H9 (cell line): ENCODE measurements around the gene PLXNB1. TPM values are rescaled to one million over a fixed set of nuclear protein-coding genes. Genes with fewer than 3 reads are reported as not detected.

ENCODE experiments used
- DNase-seq: peaks from one replicate; pipeline ENCODE4 v3.0.0-alpha.2; 2017
- H2AFZ ChIP-seq: one replicate; pipeline ENCODE4 v1.6.1; 2013; ENCODE audit warnings: mild to moderate bottlenecking, low read length, control low read depth, moderate library complexity
- H2AK5ac ChIP-seq: 2 replicates; pipeline ENCODE4 v1.6.1; 2013; ENCODE audit warnings: low read length, control low read depth, mixed read lengths; ENCODE audit not compliant: insufficient read length
- H2BK120ac ChIP-seq: one replicate; pipeline ENCODE4 v1.6.1; 2013; ENCODE audit warnings: low read depth, mild to moderate bottlenecking, low read length, control low read depth, inconsistent platforms; ENCODE audit not compliant: poor library complexity, severe bottlenecking
- H2BK12ac ChIP-seq: 2 replicates; pipeline ENCODE4 v1.6.1; 2013; ENCODE audit warnings: low read length, control low read depth, mixed read lengths, low read depth; ENCODE audit not compliant: insufficient read length
- H2BK15ac ChIP-seq: 2 replicates; pipeline ENCODE4 v1.6.1; 2013; ENCODE audit warnings: low read depth, low read length, control low read depth
- H2BK20ac ChIP-seq: one replicate; pipeline ENCODE4 v1.6.1; 2013; ENCODE audit warnings: low read depth, mild to moderate bottlenecking, low read length, control low read depth, inconsistent platforms; ENCODE audit not compliant: poor library complexity, severe bottlenecking
- H2BK5ac ChIP-seq: 2 replicates; pipeline ENCODE4 v1.6.1; 2013; ENCODE audit warnings: low read length, control low read depth, mixed read lengths; ENCODE audit not compliant: insufficient read length
- H3K14ac ChIP-seq: 2 replicates; pipeline ENCODE4 v1.6.1; 2013; ENCODE audit warnings: low read length, control low read depth; ENCODE audit not compliant: insufficient read depth
- H3K18ac ChIP-seq: 2 replicates; pipeline ENCODE4 v1.6.1; 2013; ENCODE audit warnings: low read depth, mild to moderate bottlenecking, mixed read lengths, low read length, control low read depth; ENCODE audit not compliant: insufficient read length
- H3K23ac ChIP-seq: 2 replicates; pipeline ENCODE4 v1.6.1; 2013; ENCODE audit warnings: low read length, control low read depth, mixed read lengths, low read depth; ENCODE audit not compliant: insufficient read length
- H3K23me2 ChIP-seq: 2 replicates; pipeline ENCODE4 v1.6.1; 2013; ENCODE audit warnings: low read depth, mild to moderate bottlenecking, mixed read lengths, low read length, control low read depth; ENCODE audit not compliant: insufficient read length, poor library complexity, severe bottlenecking
- H3K27ac ChIP-seq: 2 replicates; pipeline ENCODE4 v1.5.1; 2013; ENCODE audit warnings: low read length, control low read depth, mixed read lengths, low read depth; ENCODE audit not compliant: insufficient read length
- H3K27me3 ChIP-seq: 2 replicates; pipeline ENCODE4 v1.6.1; 2013; ENCODE audit warnings: low read length, control low read depth, inconsistent platforms; ENCODE audit not compliant: insufficient read depth
- H3K4ac ChIP-seq: 2 replicates; pipeline ENCODE4 v1.6.1; 2013; ENCODE audit warnings: low read depth, mild to moderate bottlenecking, control low read depth, inconsistent platforms, low read length, moderate library complexity
- H3K4me1 ChIP-seq: 2 replicates; pipeline ENCODE4 v1.6.1; 2013; ENCODE audit warnings: low read length, control low read depth, inconsistent platforms; ENCODE audit not compliant: insufficient read depth
- H3K4me2 ChIP-seq: 2 replicates; pipeline ENCODE4 v1.6.1; 2013; ENCODE audit warnings: low read length, control low read depth, mixed read lengths; ENCODE audit not compliant: insufficient read length, insufficient read depth
- H3K56ac ChIP-seq: 2 replicates; pipeline ENCODE4 v1.6.1; 2013; ENCODE audit warnings: low read depth, mild to moderate bottlenecking, mixed read lengths, low read length, control low read depth; ENCODE audit not compliant: insufficient read length
- H3K79me1 ChIP-seq: 2 replicates; pipeline ENCODE4 v1.6.1; 2013; ENCODE audit warnings: low read depth, mild to moderate bottlenecking, moderate library complexity, low read length, control low read depth, inconsistent platforms; ENCODE audit not compliant: insufficient read depth, poor library complexity, severe bottlenecking
- H3K79me2 ChIP-seq: 2 replicates; pipeline ENCODE4 v1.6.1; 2013; ENCODE audit warnings: low read length, control low read depth, inconsistent platforms; ENCODE audit not compliant: insufficient read depth
- H3K9ac ChIP-seq: 2 replicates; pipeline ENCODE4 v1.6.1; 2013; ENCODE audit warnings: low read length, control low read depth, mixed read lengths; ENCODE audit not compliant: insufficient read length; ENCODE audit errors: extremely low read depth
- H3K9me3 ChIP-seq: one replicate; pipeline ENCODE4 v1.6.1; 2013; ENCODE audit warnings: low read depth, low read length, inconsistent platforms; ENCODE audit not compliant: control insufficient read depth
- H3T11ph ChIP-seq: one replicate; pipeline ENCODE4 v1.6.1; 2013; ENCODE audit warnings: mild to moderate bottlenecking, low read length, control low read depth, inconsistent platforms
- H4K20me1 ChIP-seq: one replicate; pipeline ENCODE4 v1.6.1; 2013; ENCODE audit not compliant: control insufficient read depth, insufficient read length, insufficient read depth
- H4K5ac ChIP-seq: 2 replicates; pipeline ENCODE4 v1.6.1; 2013; ENCODE audit warnings: low read depth, mild to moderate bottlenecking, mixed read lengths, low read length, control low read depth; ENCODE audit not compliant: insufficient read length
- H4K8ac ChIP-seq: replicated peaks from 2 replicates; pipeline ENCODE4 v1.6.1; 2013; ENCODE audit warnings: low read length, control low read depth, mixed read lengths, low read depth; ENCODE audit not compliant: insufficient read length
- H4K91ac ChIP-seq: 2 replicates; pipeline ENCODE4 v1.6.1; 2013; ENCODE audit warnings: low read depth, mild to moderate bottlenecking, moderate library complexity, mixed read lengths, low read length, control low read depth; ENCODE audit not compliant: insufficient read length
- H3K27ac Mint-ChIP-seq, 3 experiments: 2 replicates in 2 of 3; 3 replicates in 1 of 3; pipeline ENCODE4 v1.8.0; 2020 to 2021; ENCODE audit warnings: mixed read lengths in 3 of 3, mild to moderate bottlenecking in 1 of 3, moderate library complexity in 1 of 3
- H3K27me3 Mint-ChIP-seq: 2 replicates; pipeline ENCODE4 v1.8.0; 2021; ENCODE audit warnings: low read depth, mild to moderate bottlenecking, moderate library complexity, mixed read lengths
- H3K36me3 Mint-ChIP-seq, 3 experiments: 2 replicates in 2 of 3; 3 replicates in 1 of 3; pipeline ENCODE4 v1.8.0; 2020 to 2021; ENCODE audit warnings: low read depth in 3 of 3, mixed read lengths in 3 of 3; ENCODE audit not compliant: insufficient read depth in 1 of 3
- H3K4me1 Mint-ChIP-seq, 2 experiments: 2 replicates each; pipeline ENCODE4 v1.8.0; 2020; ENCODE audit warnings: mixed read lengths in 2 of 2
- H3K4me3 Mint-ChIP-seq, 2 experiments: 2 replicates in 1 of 2; 3 replicates in 1 of 2; pipeline ENCODE4 v1.8.0; 2020 to 2021; ENCODE audit warnings: mild to moderate bottlenecking in 2 of 2, mixed read lengths in 2 of 2, moderate library complexity in 1 of 2
- H3K9me3 Mint-ChIP-seq, 2 experiments: 2 replicates in 1 of 2; 3 replicates in 1 of 2; pipeline ENCODE4 v1.8.0; 2020; ENCODE audit warnings: mild to moderate bottlenecking in 2 of 2, mixed read lengths in 2 of 2, moderate library complexity in 1 of 2
- WGBS: extraction: QIAGEN DNeasy Blood & Tissue Kit; methylation state at CpG from one replicate; pipeline ENCODE4 v1.1.7; 2013; ENCODE audit warnings: missing lambda C conversion rate, low lambda C conversion rate, mixed read lengths; ENCODE audit not compliant: insufficient read length; ENCODE audit errors: extremely low coverage; 5-methylcytosine and 5-hydroxymethylcytosine counted together
- total RNA-seq: library from RNA; stranded (reverse); gene quantifications from 2 replicates; pipeline ENCODE4 v1.2.1, GENCODE V29; 2021
- TF ChIP-seq, protein P1 (sequence below): fragments of 200-600 bp; sonication (generic); conservative IDR thresholded peaks from 3 replicates; pipeline ENCODE4 v1.8.0; 2021; ENCODE audit warnings: antibody characterized with exemption, mild to moderate bottlenecking

PLXNB1 gene
- total RNA-seq, 1 experiment from 2014 or later: 184 TPM

DNA sequence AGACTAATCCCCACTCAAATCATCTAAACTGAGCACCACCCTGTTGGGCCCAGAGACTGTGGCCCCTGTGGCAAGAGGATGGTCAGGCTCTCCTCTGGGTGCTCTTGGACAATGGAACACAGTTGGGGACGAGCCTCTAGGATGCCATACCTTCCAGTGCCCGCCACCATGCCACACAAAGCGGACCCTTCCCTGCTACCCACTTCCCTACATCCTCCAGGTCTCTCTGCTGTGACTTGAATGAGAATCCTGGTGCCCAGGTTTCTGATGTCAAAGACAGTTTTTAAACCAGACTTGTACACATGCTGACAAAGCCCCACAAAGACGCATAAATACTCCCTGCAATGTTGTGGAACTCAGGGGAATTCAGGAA lies 5.3 kb upstream of the PLXNB1 start:
- Histone ChIP-seq H4K5ac (no peak overlapping the region), H2AFZ (no peak overlapping the region), H3K23ac (no peak overlapping the region), H2BK120ac (no peak overlapping the region), H4K20me1 (no peaks in the 10 kb centered on the region), H3K79me1 (no peaks in the 10 kb centered on the region), H3K4me2 (no peak overlapping the region), H3K9ac (no peak overlapping the region), H3K79me2 (no peaks in the 10 kb centered on the region), H3K27ac (no peak overlapping the region), H2BK15ac (no peak overlapping the region), H3K14ac (no peak overlapping the region), H3K9me3 (no peaks in the 10 kb centered on the region), H4K8ac (no peak overlapping the region), H2BK5ac (no peak overlapping the region), H3K18ac (no peak overlapping the region), H3T11ph (no peak overlapping the region), H3K4me1 (peaks cover 7% of the 10 kb centered on the region; the same call in 1 of the 2 replicates), H3K56ac (no peak overlapping the region), H3K23me2 (peaks cover under 1% of the 10 kb centered on the region), H2BK20ac (no peak overlapping the region), H2AK5ac (no peak overlapping the region), H3K4ac (no peak overlapping the region), H2BK12ac (no peak overlapping the region), H4K91ac (no peak overlapping the region), H3K27me3 (no peaks in the 10 kb centered on the region)
- Mint-ChIP-seq H3K4me1 (peaks cover 32 to 36% of the 10 kb centered on the region in 2 experiments), H3K27ac (peak overlapping the region in 2 of 3 experiments; percentile 13 to 24; a peak in 3 of 7 replicates), H3K4me3 (no peak overlapping the region), H3K27me3 (no peaks in the 10 kb centered on the region), H3K36me3 (peaks cover 21 to 44% (median 38%) of the 10 kb centered on the region in 3 experiments; a peak in 6 of 7 replicates), H3K9me3 (no peaks in the 10 kb centered on the region)
- WGBS: no CpG with 5 or more reads among the region's 4 CpGs
- no peak for DNase-seq
- TF ChIP-seq, protein P1, sequence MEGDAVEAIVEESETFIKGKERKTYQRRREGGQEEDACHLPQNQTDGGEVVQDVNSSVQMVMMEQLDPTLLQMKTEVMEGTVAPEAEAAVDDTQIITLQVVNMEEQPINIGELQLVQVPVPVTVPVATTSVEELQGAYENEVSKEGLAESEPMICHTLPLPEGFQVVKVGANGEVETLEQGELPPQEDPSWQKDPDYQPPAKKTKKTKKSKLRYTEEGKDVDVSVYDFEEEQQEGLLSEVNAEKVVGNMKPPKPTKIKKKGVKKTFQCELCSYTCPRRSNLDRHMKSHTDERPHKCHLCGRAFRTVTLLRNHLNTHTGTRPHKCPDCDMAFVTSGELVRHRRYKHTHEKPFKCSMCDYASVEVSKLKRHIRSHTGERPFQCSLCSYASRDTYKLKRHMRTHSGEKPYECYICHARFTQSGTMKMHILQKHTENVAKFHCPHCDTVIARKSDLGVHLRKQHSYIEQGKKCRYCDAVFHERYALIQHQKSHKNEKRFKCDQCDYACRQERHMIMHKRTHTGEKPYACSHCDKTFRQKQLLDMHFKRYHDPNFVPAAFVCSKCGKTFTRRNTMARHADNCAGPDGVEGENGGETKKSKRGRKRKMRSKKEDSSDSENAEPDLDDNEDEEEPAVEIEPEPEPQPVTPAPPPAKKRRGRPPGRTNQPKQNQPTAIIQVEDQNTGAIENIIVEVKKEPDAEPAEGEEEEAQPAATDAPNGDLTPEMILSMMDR: no peak
